HFF-Myc (cell line): Measurements from ENCODE around the gene COQ9.

Experiments used
- DNase-seq: peaks from one replicate; pipeline ENCODE4 v3.0.0-alpha.2; 2011; ENCODE audit warnings: low read depth; ENCODE audit errors: extremely low read depth
- H3K4me3 ChIP-seq: replicated peaks from 2 replicates; pipeline ENCODE4 v1.5.1; 2011; ENCODE audit warnings: low read depth, mild to moderate bottlenecking, control low read depth, low read length
- TF ChIP-seq, protein P1 (sequence below): IDR thresholded peaks from 2 replicates; pipeline ENCODE4 v1.5.1; 2012; ENCODE audit warnings: mild to moderate bottlenecking, low read depth, low read length, control low read depth; ENCODE audit errors: missing control alignments

COQ9 gene

DNA sequence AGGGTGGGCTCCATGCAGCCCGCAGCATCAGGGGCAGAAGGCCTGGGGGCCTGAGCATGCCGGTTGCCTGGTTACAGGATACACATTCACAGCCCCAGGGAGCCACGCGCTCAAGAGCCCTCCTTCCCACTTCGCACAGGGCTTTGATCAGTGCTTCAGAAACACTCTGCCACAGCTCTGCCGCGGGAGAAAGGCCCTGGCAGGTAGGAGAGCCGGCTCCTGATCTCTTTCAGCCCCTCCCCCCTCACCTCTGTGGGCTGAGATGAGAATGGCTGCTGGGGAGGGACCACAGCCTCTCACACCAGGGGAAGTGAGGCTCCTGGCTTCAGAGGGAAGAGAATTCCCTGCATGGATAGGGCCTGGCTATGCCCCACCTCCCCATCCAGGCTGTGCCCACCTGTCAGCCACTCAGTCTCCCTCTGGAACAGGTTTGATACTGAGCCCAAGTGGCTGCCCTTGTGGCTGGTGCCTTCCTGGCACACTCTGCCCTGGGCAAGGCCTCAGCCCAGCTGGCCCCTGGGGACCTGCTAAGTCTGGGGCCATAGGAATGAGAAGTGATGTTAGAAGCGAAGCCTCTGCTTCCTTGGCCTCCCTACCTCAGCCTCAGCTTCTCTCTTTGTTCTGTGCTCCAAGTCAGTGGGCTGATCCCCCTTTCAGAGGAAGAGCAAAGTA is 30.4 kb downstream of the COQ9 start:
- TF ChIP-seq, protein P1, sequence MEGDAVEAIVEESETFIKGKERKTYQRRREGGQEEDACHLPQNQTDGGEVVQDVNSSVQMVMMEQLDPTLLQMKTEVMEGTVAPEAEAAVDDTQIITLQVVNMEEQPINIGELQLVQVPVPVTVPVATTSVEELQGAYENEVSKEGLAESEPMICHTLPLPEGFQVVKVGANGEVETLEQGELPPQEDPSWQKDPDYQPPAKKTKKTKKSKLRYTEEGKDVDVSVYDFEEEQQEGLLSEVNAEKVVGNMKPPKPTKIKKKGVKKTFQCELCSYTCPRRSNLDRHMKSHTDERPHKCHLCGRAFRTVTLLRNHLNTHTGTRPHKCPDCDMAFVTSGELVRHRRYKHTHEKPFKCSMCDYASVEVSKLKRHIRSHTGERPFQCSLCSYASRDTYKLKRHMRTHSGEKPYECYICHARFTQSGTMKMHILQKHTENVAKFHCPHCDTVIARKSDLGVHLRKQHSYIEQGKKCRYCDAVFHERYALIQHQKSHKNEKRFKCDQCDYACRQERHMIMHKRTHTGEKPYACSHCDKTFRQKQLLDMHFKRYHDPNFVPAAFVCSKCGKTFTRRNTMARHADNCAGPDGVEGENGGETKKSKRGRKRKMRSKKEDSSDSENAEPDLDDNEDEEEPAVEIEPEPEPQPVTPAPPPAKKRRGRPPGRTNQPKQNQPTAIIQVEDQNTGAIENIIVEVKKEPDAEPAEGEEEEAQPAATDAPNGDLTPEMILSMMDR = no peak
- DNase-seq = no peak
- H3K4me3 ChIP-seq = no peak overlapping the region

DNA sequence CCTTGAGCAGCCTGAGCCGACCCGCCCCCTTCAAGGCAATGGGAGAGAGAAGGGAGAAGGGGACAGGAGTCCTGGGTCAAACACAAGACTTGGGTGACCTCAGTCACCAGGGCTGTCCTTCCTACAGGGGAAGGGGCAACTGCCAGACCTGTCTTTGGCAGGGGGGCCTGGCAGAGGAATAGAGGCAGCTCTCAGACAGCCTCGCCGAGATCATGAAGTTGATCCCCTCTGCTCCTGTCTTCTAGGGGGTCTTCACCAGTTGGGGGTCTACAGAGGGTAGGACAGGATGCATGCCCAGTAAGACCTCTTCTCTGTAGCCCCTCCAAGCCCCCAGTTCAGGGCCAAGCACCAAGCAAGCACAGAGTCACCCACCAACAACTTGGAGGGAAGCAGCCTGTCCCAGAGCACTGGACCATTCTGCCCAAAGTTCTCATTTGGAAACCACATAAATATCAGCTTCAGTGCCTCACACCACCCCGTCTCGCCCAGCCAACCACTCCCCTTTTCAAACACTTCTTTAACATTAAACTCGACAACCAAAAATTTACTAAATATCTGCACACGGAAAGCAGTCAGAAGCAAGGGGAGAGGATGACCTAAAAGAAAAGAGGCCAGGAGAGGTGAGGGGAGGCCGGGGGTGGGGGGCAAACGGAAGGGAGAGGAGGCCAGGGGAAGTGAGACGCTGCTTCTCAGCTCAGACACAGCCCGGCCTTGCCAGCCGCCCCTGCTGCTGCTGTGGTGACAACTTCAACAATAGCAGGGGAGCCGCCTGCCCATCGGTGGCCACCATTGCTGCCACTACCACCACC is 31.3 kb downstream of the COQ9 start:
- no peak for DNase-seq
- H3K4me3 ChIP-seq = peak overlapping the region; percentile 53
- TF ChIP-seq, protein P1 = no peak

DNA sequence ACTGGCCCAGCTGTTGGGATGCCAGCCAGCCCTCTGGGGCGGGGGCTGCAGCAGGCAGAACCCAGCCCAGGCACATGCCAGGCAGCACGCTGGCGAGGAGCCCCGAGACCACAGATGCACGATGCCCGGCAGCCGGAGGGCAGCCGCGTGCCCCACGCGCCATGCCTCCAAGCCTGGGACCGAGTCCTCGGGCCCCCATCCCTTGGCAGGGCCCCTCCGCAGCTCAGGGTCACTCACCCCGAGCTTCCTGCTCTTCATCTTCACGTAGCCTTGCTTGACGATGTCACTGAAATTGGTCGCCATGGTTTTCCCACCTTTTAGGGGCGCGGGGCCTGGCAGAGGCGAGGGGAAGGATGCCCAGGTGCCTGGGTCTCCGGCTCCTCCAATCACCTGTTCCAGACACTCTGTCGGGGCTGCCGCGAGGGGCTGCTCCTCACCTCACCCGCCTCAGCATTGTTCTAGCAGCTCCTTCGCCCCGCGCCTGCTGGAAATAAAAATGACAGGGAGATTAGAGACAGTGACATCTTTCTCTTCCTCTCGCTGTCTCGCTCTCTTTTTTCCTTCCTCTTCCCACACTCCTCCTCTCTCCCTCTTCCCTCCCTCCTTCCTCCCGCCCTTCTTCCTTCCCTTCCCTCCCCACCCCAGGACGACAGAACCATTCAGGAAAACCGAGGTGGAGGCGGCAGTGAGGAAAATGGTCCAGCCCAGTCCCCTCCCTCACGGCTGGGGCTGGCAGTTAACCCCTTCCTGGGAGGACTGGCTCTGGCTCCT is 32.1 kb downstream of the COQ9 start:
- H3K4me3 ChIP-seq = peak overlapping the region; percentile 53
- TF ChIP-seq, protein P1 = no peak
- peak; percentile 39 for DNase-seq

DNA sequence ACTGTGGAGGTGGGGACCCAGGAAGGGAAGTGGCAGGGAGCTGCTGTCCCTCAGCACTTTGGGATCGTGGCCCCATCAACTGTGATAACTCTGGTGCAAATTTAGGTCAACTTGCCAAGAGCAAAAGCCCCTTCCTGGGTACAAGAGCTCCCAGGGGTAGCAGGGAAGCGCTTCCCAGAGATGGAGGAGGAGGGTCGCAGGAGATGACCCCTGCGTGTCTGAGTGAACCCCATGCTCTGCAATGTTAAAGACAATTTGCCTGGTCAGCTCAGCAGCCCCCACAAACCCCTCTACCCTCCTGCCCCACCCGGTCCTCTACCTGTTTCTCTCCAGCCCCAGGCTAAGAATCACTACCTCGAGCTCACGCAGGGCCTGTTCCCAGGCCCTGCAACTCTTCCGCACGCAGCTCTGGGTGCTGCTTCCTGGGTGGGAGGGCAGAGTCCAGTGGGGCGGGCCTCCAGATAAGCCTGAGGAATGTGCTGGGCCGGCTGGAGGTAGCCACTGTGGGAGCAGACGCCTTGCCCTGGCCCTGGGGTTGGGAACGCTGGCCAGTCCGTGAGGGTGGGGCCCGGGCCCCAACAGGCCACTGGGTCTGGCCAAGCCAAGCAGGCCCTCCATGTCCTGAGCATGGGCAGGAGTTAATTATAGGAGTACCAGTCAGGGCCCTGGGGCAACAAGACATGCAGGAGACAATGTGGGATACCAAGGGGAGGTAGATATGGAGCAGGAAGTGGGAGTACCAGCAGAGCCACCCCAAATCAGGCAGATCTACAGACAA is 32.9 kb downstream of the COQ9 start:
- no peak for DNase-seq
- peak overlapping the region; percentile 53 for H3K4me3 ChIP-seq
- TF ChIP-seq, protein P1 = no peak

DNA sequence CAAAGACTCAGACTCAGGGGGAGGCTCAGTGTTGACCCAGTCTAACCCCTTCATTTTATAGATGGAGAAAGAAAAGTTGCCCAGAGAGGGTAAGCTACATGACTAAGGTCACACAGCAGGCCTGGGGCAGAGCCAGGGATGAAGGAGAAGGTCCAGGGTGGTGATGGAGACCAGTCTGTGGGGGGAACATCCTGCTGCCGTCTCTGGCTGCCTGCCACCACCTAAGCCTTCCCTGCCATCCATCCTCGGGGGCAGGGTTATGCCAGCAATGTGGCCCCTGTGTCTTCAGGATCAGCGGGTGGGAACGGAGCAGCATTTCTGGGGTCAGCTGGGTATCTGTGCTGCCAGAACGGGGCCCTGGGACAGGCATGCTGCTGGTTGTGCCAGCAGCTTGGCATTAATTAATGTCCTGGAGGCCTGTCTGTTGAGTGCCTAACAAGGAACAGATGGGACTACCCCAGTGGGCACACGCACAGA is 33.5 kb downstream of the COQ9 start:
- TF ChIP-seq, protein P1 = no peak
- no peak for DNase-seq
- no peak overlapping the region for H3K4me3 ChIP-seq

DNA sequence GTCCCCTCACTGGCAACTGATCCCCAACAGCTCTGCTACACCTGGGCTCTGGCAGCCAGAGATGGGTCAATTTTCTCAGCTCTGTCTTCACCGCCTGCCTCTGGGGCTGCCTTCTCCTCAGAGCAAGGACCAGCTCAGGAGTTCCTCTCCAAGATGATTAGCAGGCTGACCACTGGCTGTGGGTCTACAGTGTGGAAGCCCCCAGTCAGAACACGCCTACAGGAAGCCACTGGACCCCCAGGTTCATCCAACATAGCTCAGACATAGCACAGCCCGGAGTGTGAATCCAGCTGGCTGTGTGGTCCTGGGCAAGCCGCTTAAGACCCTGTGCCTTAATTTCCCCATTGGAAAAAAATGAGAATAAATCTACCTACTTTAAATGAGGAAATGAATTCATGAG is 34.1 kb downstream of the COQ9 start:
- no peak overlapping the region for H3K4me3 ChIP-seq
- no peak for DNase-seq
- TF ChIP-seq, protein P1 = no peak
